ENCODE measurements around the gene STAT3.

DNA sequence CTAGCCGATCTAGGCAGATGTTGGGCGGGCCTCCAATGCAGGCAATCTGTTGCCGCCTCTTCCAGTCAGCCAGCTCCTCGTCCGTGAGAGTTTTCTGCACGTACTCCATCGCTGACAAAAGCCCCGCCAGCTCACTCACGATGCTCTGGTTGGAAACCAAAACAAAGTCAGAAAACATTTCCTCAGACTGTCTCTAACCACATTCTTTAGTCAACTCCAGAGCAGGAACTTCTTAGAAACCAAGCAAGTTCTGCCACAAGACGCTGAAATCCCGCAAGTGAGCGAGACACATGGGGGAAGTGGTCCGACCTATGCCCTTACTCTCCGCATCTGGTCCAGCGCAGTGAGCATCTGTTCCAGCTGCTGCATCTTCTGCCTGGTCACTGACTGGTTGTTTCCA lies 50.8 kb downstream of the STAT3 start:
- no peak for TF ChIP-seq EZH2 (conservative IDR thresholded peaks at IDR 0.05; ENCODE audit: low read depth, low read length)
- no peak for TF ChIP-seq HOXA3 (CRISPR knock-in tag; IDR thresholded peaks at IDR 0.05)
- TF ChIP-seq TCF12 (IDR thresholded peaks at IDR 0.05): no peak
- no peak for TF ChIP-seq TCF12 (CRISPR knock-in tag; IDR thresholded peaks at IDR 0.05)
- no peak for TF ChIP-seq POLR2A (IDR thresholded peaks at IDR 0.05; ENCODE audit: insufficient read depth in 1 of 2, low read depth in 2 of 2, low read length in 2 of 2)
- no peak for TF ChIP-seq GATAD2A (CRISPR knock-in tag; IDR thresholded peaks at IDR 0.05)
- no peak for TF ChIP-seq JUN (CRISPR knock-in tag; IDR thresholded peaks at IDR 0.05)
- TF ChIP-seq ZNF800 (CRISPR knock-in tag; IDR thresholded peaks at IDR 0.05): no peak
- no peak for TF ChIP-seq EP300 (IDR thresholded peaks at IDR 0.05; ENCODE audit: low read depth in 2 of 2, low read length in 2 of 2)
- TF ChIP-seq EP300 (CRISPR knock-in tag; IDR thresholded peaks at IDR 0.05; ENCODE audit: borderline replicate concordance): no peak
- TF ChIP-seq ZBTB38 (CRISPR knock-in tag; IDR thresholded peaks at IDR 0.05): no peak
- no peak for TF ChIP-seq REXO4 (CRISPR knock-in tag; IDR thresholded peaks at IDR 0.05; ENCODE audit: borderline replicate concordance)
- no peak for TF ChIP-seq HMGXB4 (CRISPR knock-in tag; IDR thresholded peaks at IDR 0.05; ENCODE audit: borderline replicate concordance in 1 of 2, low read depth in 1 of 2)
